ENCODE measurements around the gene MAB21L4. TPM values are rescaled to one million over a fixed set of nuclear protein-coding genes. Genes with fewer than 3 reads are reported as not detected.
"Not testable (repeated sequence)": the region's sequence is repeated elsewhere in the genome, so short reads cannot be mapped to it uniquely, and the experiment has no call there.

Gene MAB21L4
- total RNA-seq, 1 donor from 2014 or later = 0.53 TPM

- FAIRE-seq = no peak
- Histone ChIP-seq H3K27me3 (ENCODE audit: control insufficient read depth, insufficient read depth, low read length) (peaks cover 2% of the 10 kb centered on the region), H3K4me3 (ENCODE audit: low read depth, low read length) (no peak overlapping the region), H3K36me3 (ENCODE audit: control insufficient read depth, insufficient read depth, low read length) (no peaks in the 10 kb centered on the region)
- TF ChIP-seq CTCF (IDR thresholded peaks at IDR 0.05; ENCODE audit: insufficient read depth, low read length, severe bottlenecking) = no peak
- no peak for DNase-seq (ENCODE audit: low read depth)
These were observed 46.9 kb downstream of the MAB21L4 start for GRCh38 chr2:240848900-240849680.

GRCh38 chr2:240847817-240848216 is 48.1 kb downstream of the MAB21L4 start:
- no peaks in the 10 kb centered on the region for H3K36me3 ChIP-seq (ENCODE audit: control insufficient read depth, insufficient read depth, low read length)
- FAIRE-seq (peak; percentile 82), DNase-seq (ENCODE audit: low read depth) (no peak)
- TF ChIP-seq CTCF (IDR thresholded peaks at IDR 0.05; ENCODE audit: insufficient read depth, low read length, severe bottlenecking) = no peak
- peaks cover 2% of the 10 kb centered on the region for H3K27me3 ChIP-seq (ENCODE audit: control insufficient read depth, insufficient read depth, low read length)
- no peak overlapping the region for H3K4me3 ChIP-seq (ENCODE audit: low read depth, low read length)

- H3K27me3 ChIP-seq (ENCODE audit: control insufficient read depth, insufficient read depth, low read length) = peaks cover 2% of the 10 kb centered on the region
- no peak overlapping the region for H3K4me3 ChIP-seq (ENCODE audit: low read depth, low read length)
- no peak for FAIRE-seq
- DNase-seq (ENCODE audit: low read depth) = no peak
- H3K36me3 ChIP-seq (ENCODE audit: control insufficient read depth, insufficient read depth, low read length) = no peaks in the 10 kb centered on the region
- no peak for TF ChIP-seq CTCF (IDR thresholded peaks at IDR 0.05; ENCODE audit: insufficient read depth, low read length, severe bottlenecking)
These were observed 48.9 kb downstream of the MAB21L4 start for GRCh38 chr2:240846873-240847595.

GRCh38 chr2:240846309-240846708 is 49.6 kb downstream of the MAB21L4 start:
- H3K4me3 ChIP-seq (ENCODE audit: low read depth, low read length); DNase-seq (ENCODE audit: low read depth); FAIRE-seq; H3K36me3 ChIP-seq (ENCODE audit: control insufficient read depth, insufficient read depth, low read length); H3K27me3 ChIP-seq (ENCODE audit: control insufficient read depth, insufficient read depth, low read length): not testable (repeated sequence)

GRCh38 chr2:240840435-240841060 is 55.4 kb downstream of the MAB21L4 start:
- FAIRE-seq = no peak
- peak; percentile 72 for TF ChIP-seq CTCF (IDR thresholded peaks at IDR 0.05; ENCODE audit: insufficient read depth, low read length, severe bottlenecking)
- peak; percentile 38 for DNase-seq (ENCODE audit: low read depth)
- Histone ChIP-seq H3K4me3 (ENCODE audit: low read depth, low read length) (no peak overlapping the region), H3K27me3 (ENCODE audit: control insufficient read depth, insufficient read depth, low read length) (peaks cover 3% of the 10 kb centered on the region), H3K36me3 (ENCODE audit: control insufficient read depth, insufficient read depth, low read length) (no peaks in the 10 kb centered on the region)

Measured in bronchial epithelial cell (primary cell).